ENCODE results near the gene NGEF.

NGEF gene

DNA sequence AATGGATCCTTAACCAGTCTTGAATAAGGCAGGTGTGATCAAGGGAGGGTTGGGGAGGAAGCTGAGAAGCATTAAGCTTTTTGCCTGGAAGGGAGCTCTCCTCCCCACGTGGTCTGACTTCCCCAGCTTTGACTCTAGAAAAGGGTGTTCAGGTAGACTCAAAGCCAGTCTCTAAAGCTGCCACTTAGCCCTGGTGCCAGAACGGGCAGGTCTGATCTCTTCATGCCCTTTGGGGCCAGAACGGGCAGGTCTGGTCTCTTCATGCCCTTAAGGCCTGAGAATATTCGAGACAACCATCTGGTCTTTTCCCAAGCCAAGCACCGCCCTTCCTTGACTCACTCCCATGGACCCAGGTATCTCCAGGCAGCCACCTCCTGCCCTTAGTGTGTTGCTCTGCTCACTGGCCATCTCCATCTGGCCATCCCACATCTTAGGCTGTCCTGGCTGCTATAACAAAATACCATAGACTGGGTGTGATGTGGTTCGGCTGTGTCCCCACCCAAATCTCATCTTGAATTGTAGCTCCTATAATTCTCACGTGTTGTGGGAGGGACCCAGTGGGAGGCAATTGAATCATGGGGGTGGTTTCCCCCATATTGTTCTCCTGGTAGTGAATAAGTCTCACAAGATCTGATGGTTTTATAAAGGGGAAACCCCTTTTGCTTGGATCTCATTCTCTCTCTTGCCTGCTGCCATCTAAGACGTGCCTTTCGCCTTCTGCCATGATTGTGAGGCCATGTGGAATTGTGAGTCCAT lies 83.6 kb downstream of the NGEF start:
- no peak overlapping the region for H2AFZ ChIP-seq (ENCODE audit: low read depth, low read length, severe bottlenecking)
- H3K36me3 ChIP-seq (ENCODE audit: low read length): no peaks in the 10 kb centered on the region
- no peak overlapping the region for H3K4me2 ChIP-seq (ENCODE audit: low read depth, low read length, poor library complexity, severe bottlenecking)
- no peak overlapping the region for H3K4me3 ChIP-seq (ENCODE audit: insufficient read depth, low read length, poor library complexity, severe bottlenecking)
- H3K79me2 ChIP-seq (ENCODE audit: insufficient read depth, low read length): no peaks in the 10 kb centered on the region
- no peak overlapping the region for H3K9ac ChIP-seq (ENCODE audit: low read length)
- no peak overlapping the region for H3K27ac ChIP-seq (ENCODE audit: low read depth, low read length)
- no peaks in the 10 kb centered on the region for H3F3A ChIP-seq (ENCODE audit: insufficient read depth)
- H3K9me3 ChIP-seq (ENCODE audit: insufficient read depth, low read length): no peaks in the 10 kb centered on the region
- no peaks in the 10 kb centered on the region for H3K27me3 ChIP-seq (ENCODE audit: low read length)
- TF ChIP-seq EZH2phosphoT487 (conservative IDR thresholded peaks at IDR 0.05; ENCODE audit: low read length): no peak
- TF ChIP-seq, protein P1, sequence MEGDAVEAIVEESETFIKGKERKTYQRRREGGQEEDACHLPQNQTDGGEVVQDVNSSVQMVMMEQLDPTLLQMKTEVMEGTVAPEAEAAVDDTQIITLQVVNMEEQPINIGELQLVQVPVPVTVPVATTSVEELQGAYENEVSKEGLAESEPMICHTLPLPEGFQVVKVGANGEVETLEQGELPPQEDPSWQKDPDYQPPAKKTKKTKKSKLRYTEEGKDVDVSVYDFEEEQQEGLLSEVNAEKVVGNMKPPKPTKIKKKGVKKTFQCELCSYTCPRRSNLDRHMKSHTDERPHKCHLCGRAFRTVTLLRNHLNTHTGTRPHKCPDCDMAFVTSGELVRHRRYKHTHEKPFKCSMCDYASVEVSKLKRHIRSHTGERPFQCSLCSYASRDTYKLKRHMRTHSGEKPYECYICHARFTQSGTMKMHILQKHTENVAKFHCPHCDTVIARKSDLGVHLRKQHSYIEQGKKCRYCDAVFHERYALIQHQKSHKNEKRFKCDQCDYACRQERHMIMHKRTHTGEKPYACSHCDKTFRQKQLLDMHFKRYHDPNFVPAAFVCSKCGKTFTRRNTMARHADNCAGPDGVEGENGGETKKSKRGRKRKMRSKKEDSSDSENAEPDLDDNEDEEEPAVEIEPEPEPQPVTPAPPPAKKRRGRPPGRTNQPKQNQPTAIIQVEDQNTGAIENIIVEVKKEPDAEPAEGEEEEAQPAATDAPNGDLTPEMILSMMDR (IDR thresholded peaks at IDR 0.05; ENCODE audit: insufficient read depth, low read length, poor library complexity, severe bottlenecking): no peak
- no peaks in the 10 kb centered on the region for H3K9me2 ChIP-seq (replicated peaks; ENCODE audit: insufficient read depth, low read length)
- H4K20me1 ChIP-seq (ENCODE audit: low read depth, low read length): no peaks in the 10 kb centered on the region

DNA sequence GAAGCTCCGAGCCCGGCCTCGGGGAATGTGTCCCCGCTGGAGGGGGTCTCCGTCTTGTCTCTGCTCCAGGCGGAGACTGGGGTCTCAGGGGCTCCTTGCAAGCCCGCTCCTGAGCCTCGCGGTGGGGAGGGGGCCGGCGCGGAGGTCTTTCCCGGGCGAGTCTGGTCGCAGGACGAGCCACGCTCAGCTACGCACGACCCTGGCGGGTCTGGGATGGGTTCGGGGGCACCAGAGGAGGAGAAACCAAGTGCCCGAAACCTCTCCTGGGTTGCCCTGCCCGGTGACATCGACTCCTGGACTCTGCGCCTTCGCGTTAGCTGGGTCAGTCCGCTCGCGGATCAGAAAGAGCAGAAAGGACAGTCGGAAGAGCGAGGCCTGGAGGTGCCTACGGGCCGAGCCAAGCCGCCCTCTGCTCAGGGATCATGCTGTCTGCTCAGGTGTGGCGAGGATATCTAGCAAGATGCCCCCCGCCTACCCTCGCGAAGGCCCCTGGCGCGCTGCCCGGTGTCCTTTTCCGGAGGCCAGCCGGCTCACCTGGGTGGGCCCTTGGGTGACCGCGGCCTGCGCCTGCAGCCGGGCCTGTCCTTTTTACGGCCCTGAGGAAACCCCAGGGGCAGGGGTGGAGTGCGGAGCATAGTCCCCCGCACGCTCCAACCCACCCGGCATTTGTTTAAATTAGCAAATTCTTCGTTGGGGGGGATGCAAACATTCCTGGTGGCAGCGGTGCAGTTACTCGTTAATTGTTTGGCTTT lies 84.3 kb downstream of the NGEF start:
- Histone ChIP-seq H2AFZ (ENCODE audit: low read depth, low read length, severe bottlenecking) (no peak overlapping the region), H3K4me3 (ENCODE audit: insufficient read depth, low read length, poor library complexity, severe bottlenecking) (no peak overlapping the region), H3K27ac (ENCODE audit: low read depth, low read length) (no peak overlapping the region), H3K9me2 (replicated peaks; ENCODE audit: insufficient read depth, low read length) (no peaks in the 10 kb centered on the region), H3F3A (ENCODE audit: insufficient read depth) (no peaks in the 10 kb centered on the region), H3K27me3 (ENCODE audit: low read length) (no peaks in the 10 kb centered on the region), H3K9ac (ENCODE audit: low read length) (no peak overlapping the region), H3K79me2 (ENCODE audit: insufficient read depth, low read length) (no peaks in the 10 kb centered on the region), H4K20me1 (ENCODE audit: low read depth, low read length) (no peaks in the 10 kb centered on the region), H3K4me2 (ENCODE audit: low read depth, low read length, poor library complexity, severe bottlenecking) (no peak overlapping the region), H3K36me3 (ENCODE audit: low read length) (no peaks in the 10 kb centered on the region), H3K9me3 (ENCODE audit: insufficient read depth, low read length) (no peaks in the 10 kb centered on the region)
- no peak for TF ChIP-seq EZH2phosphoT487 (conservative IDR thresholded peaks at IDR 0.05; ENCODE audit: low read length)
- TF ChIP-seq, protein P1 (IDR thresholded peaks at IDR 0.05; ENCODE audit: insufficient read depth, low read length, poor library complexity, severe bottlenecking): no peak

DNA sequence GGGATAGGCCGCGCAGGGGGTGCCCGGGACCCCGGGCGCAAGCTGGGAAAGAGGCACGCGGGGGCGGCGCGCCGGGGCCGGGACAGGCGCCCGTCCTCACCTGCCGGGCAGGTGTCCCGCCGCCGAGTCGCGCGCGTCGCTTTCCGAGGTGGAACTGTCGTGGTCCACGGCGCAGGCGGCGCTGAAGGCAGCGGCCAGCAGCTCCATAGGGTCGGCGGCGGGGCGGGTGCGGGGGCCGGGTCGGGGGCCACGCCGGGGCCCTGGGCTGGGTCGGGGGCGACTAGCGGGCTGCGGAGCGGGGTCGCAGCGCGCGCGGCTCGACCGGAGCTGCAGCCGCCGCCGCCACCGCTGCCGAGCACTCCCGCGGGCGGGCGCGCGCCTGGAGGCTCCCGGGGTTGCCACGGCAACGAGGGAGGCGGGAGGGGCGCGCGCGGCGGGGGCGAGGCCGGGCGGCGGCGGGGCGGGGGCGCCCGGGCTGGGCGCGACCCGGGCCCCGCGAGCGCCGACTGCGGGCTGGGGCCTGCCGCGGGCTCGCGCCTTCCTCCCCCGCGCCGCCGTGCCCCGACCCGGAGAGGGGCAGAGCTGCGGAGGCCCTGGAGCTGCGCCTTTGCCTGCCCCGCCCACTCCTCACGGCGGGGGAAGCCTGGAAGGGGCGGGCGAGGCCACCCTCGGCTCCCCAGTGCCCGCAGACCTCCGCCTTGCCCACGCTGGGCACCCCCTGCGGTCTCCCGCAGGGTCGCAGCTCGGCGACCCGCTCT lies 85.1 kb downstream of the NGEF start:
- no peak overlapping the region for H3K4me2 ChIP-seq (ENCODE audit: low read depth, low read length, poor library complexity, severe bottlenecking)
- no peaks in the 10 kb centered on the region for H3F3A ChIP-seq (ENCODE audit: insufficient read depth)
- H3K9me3 ChIP-seq (ENCODE audit: insufficient read depth, low read length): no peaks in the 10 kb centered on the region
- H3K79me2 ChIP-seq (ENCODE audit: insufficient read depth, low read length): no peaks in the 10 kb centered on the region
- no peak overlapping the region for H2AFZ ChIP-seq (ENCODE audit: low read depth, low read length, severe bottlenecking)
- H3K36me3 ChIP-seq (ENCODE audit: low read length): no peaks in the 10 kb centered on the region
- H3K27ac ChIP-seq (ENCODE audit: low read depth, low read length): no peak overlapping the region
- TF ChIP-seq, protein P1 (IDR thresholded peaks at IDR 0.05; ENCODE audit: insufficient read depth, low read length, poor library complexity, severe bottlenecking): no peak
- no peak for TF ChIP-seq EZH2phosphoT487 (conservative IDR thresholded peaks at IDR 0.05; ENCODE audit: low read length)
- H3K9me2 ChIP-seq (replicated peaks; ENCODE audit: insufficient read depth, low read length): no peaks in the 10 kb centered on the region
- H3K9ac ChIP-seq (ENCODE audit: low read length): no peak overlapping the region
- H4K20me1 ChIP-seq (ENCODE audit: low read depth, low read length): no peaks in the 10 kb centered on the region
- no peaks in the 10 kb centered on the region for H3K27me3 ChIP-seq (ENCODE audit: low read length)
- no peak overlapping the region for H3K4me3 ChIP-seq (ENCODE audit: insufficient read depth, low read length, poor library complexity, severe bottlenecking)

Data from SU-DHL-6 (cell line).